K562 (cell line): ENCODE data around the gene PKD1L1.

ENCODE experiments used
- KHSRP ChIP-seq: fragments of 450-650 bp; IDR thresholded peaks from 2 replicates; pipeline ENCODE4 v1.6.1; 2017
- MAFF ChIP-seq: IDR thresholded peaks from 2 replicates; pipeline ENCODE4 v1.6.1; 2012; ENCODE audit warnings: low read length, improper control_type of control experiment
- NFIC ChIP-seq: fragments of 450-650 bp; IDR thresholded peaks from 2 replicates; pipeline ENCODE4 v1.6.1; 2017; ENCODE audit warnings: mild to moderate bottlenecking, inconsistent platforms
- RCOR1 ChIP-seq, 2 experiments: IDR thresholded peaks; 2 replicates each; pipeline ENCODE4 v1.6.1; 2012; ENCODE audit warnings: low read depth in 2 of 2, low read length in 2 of 2, borderline replicate concordance in 1 of 2, improper control_type of control experiment in 1 of 2
- RFX5 ChIP-seq: IDR thresholded peaks from 2 replicates; pipeline ENCODE4 v1.6.1; 2011; ENCODE audit warnings: low read depth, mild to moderate bottlenecking, improper control_type of control experiment, low read length
- TAF15 ChIP-seq: fragments of 200-400 bp; formaldehyde crosslinking; IDR thresholded peaks from 2 replicates; pipeline ENCODE4 v1.6.1; 2017; ENCODE audit warnings: mild to moderate bottlenecking, low read depth, low read length, moderate library complexity
- TF ChIP-seq, protein P1 (sequence below), 3 experiments: IDR thresholded peaks in 2 of 3; conservative IDR thresholded peaks in 1 of 3; 2 replicates each; pipeline ENCODE4 v1.5.1; 2011 to 2012; ENCODE audit warnings: low read length in 3 of 3, mild to moderate bottlenecking in 3 of 3, control low read depth in 2 of 3, improper control_type of control experiment in 1 of 3, inconsistent platforms in 1 of 3, low read depth in 1 of 3, mixed read lengths in 1 of 3, moderate library complexity in 1 of 3; ENCODE audit not compliant: insufficient read depth in 2 of 3
- TF ChIP-seq, protein P2 (sequence below): IDR thresholded peaks from 2 replicates; pipeline ENCODE4 v1.6.1; 2011; ENCODE audit warnings: borderline replicate concordance, low read depth, mild to moderate bottlenecking, moderate library complexity, low read length; ENCODE audit not compliant: insufficient read depth, poor library complexity, severe bottlenecking

DNA sequence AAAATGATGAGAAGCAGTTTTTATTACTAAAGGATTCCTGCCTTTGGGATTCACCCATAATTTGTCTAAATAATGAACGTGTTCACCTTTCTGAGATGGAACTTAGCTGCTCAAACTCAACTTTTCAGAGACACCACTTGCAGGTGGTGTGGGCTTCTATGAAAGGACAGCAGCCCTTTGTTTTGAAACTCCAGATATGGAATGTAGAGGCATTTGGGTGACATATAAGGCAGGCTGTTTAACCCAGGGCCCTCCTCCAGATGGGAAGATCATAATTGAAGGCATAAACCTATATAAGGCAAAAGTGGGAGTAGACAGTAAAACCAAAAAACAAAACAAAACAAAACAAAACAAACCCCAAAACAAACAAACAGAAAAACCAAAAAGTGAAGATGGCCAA lies 43.0 kb upstream of the PKD1L1 start:
- TF ChIP-seq, protein P1, sequence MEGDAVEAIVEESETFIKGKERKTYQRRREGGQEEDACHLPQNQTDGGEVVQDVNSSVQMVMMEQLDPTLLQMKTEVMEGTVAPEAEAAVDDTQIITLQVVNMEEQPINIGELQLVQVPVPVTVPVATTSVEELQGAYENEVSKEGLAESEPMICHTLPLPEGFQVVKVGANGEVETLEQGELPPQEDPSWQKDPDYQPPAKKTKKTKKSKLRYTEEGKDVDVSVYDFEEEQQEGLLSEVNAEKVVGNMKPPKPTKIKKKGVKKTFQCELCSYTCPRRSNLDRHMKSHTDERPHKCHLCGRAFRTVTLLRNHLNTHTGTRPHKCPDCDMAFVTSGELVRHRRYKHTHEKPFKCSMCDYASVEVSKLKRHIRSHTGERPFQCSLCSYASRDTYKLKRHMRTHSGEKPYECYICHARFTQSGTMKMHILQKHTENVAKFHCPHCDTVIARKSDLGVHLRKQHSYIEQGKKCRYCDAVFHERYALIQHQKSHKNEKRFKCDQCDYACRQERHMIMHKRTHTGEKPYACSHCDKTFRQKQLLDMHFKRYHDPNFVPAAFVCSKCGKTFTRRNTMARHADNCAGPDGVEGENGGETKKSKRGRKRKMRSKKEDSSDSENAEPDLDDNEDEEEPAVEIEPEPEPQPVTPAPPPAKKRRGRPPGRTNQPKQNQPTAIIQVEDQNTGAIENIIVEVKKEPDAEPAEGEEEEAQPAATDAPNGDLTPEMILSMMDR (IDR thresholded peaks at IDR 0.05 in 2 of 3, conservative IDR thresholded peaks at IDR 0.05 in 1 of 3; ENCODE audit: insufficient read depth in 2 of 3, low read depth in 1 of 3, low read length in 3 of 3), result no peak
- TF ChIP-seq TAF15 (no peak), RFX5 (no peak), KHSRP (no peak), MAFF (no peak), NFIC (no peak), RCOR1 (IDR thresholded peaks at IDR 0.05; ENCODE audit: borderline replicate concordance in 1 of 2, low read depth in 2 of 2, low read length in 2 of 2) (no peak)
- TF ChIP-seq, protein P2, sequence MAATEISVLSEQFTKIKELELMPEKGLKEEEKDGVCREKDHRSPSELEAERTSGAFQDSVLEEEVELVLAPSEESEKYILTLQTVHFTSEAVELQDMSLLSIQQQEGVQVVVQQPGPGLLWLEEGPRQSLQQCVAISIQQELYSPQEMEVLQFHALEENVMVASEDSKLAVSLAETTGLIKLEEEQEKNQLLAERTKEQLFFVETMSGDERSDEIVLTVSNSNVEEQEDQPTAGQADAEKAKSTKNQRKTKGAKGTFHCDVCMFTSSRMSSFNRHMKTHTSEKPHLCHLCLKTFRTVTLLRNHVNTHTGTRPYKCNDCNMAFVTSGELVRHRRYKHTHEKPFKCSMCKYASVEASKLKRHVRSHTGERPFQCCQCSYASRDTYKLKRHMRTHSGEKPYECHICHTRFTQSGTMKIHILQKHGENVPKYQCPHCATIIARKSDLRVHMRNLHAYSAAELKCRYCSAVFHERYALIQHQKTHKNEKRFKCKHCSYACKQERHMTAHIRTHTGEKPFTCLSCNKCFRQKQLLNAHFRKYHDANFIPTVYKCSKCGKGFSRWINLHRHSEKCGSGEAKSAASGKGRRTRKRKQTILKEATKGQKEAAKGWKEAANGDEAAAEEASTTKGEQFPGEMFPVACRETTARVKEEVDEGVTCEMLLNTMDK, result no peak
